Islet of Langerhans (tissue), 1 donor: ENCODE measurements around the gene BORCS8.
"Not testable (repeated sequence)": the region's sequence is repeated elsewhere in the genome, so short reads cannot be mapped to it uniquely, and the experiment has no call there.

Experiments
- FAIRE-seq: peaks from one replicate; lab custom pipeline; 2011; peaks lifted over from hg19 to GRCh38; lab: Jason Lieb, UNC

The BORCS8 gene

GRCh38 chr19:19148504-19148903, 43.4 kb downstream of the BORCS8 start:
- not testable (repeated sequence) for FAIRE-seq

DNA sequence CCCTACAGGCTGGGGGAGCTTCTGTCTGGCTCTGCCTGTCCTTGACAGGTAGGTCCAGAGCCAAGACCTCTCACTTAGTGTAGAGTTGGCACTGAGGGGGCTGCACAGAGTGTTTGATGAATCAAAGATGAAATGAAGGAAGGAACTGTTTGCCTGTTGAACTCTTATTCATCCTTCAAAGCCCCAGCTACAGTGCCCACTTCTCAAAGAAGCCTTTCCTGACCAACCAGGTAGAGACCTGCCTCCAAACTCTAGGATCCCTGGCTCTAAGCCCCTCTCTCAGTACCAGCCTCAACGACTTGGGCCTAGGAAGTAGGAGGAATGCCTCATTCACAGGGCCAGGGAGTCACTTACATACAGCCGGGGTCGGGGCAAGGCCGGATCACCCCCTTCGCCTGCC, 44.6 kb downstream of the BORCS8 start:
- FAIRE-seq: no peak

DNA sequence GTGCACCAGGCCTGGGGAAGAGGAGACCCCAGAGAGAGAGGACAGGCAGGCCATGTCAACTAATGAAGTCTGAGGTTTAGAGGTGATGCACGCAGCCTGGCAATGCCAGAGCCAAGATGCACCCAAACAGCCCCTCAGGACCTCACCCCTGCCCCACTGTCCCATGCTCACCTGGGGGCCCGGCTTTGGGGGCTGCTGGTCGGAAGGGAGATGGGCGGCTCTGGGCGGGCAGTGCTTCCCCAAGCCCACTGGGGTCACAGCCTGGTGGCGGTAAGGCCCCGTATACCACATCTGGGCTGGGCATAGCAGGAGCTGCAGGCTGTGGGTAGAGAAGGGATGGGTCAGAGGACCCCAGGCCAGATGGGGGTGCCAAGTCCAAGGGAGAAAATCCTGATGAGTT, 45.1 kb downstream of the BORCS8 start:
- FAIRE-seq: no peak

- FAIRE-seq: no peak
These were observed 46.0 kb downstream of the BORCS8 start for GRCh38 chr19:19145684-19146608.

DNA sequence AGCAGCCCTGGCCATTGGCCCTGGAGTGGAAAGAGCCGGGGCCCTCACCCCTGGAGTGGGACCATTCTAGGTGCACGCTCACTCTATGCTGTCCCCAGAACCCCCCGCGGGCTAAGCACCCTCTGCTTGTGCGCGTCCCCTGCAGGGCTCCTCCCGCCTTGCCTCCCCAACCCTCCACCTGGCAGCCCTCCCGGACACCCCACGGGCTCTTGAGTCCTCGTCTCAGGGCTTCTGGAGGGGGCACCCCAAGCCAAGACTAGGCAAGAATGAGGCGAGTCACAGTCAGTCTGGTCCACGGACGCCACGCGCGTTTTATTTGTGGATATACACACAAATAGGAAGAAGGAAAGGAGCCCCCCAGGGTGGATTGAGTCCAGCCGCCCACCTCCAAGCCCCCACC, 46.7 kb downstream of the BORCS8 start:
- no peak for FAIRE-seq

- no peak for FAIRE-seq
These were observed 49.6 kb downstream of the BORCS8 start for GRCh38 chr19:19142347-19142746.

DNA sequence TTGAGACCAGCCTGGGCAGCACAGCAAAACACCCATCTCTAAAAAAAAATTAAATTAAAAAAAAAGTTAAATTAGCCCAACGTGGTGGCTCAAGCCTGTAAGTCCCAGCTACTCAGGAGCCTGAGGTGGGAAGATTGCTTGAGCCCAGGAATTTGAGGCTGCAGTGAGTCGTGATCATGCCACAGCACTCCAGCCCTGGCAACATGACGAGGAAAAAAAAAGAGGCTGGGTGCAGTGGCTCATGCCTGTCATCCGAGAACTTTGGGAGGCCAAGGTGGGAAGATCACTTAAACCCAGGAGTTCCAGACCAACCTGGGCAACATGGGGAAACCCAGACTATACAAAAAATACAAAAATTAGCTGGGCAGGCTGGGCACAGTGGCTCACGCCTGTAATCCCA, 51.5 kb downstream of the BORCS8 start:
- FAIRE-seq: no peak

DNA sequence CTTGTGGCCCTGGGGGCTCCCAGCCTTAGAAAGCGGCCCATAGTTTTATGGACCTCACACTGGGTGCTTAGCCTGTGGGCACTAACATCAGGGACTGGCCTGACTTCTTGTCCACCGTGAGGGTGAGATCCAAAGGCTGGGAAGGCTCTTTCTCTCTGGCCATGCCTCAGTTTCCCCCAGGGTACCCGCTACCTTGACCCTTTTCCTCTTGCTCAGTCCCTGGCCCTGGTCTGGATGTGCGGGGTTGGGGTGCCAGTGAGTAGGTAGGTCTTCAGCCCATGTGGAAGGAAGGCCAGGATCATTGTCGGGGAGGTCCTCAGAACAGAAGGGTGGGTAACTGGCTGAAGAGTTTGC, 52.1 kb downstream of the BORCS8 start:
- no peak for FAIRE-seq

GRCh38 chr19:19138109-19138981, 53.6 kb downstream of the BORCS8 start, which contains the start of gene TMEM161A:
Gene TMEM161A (minus strand): TSS chr19:19138478. CDS start chr19:19138428, 50 bp downstream.
- peak; percentile 96 for FAIRE-seq

DNA sequence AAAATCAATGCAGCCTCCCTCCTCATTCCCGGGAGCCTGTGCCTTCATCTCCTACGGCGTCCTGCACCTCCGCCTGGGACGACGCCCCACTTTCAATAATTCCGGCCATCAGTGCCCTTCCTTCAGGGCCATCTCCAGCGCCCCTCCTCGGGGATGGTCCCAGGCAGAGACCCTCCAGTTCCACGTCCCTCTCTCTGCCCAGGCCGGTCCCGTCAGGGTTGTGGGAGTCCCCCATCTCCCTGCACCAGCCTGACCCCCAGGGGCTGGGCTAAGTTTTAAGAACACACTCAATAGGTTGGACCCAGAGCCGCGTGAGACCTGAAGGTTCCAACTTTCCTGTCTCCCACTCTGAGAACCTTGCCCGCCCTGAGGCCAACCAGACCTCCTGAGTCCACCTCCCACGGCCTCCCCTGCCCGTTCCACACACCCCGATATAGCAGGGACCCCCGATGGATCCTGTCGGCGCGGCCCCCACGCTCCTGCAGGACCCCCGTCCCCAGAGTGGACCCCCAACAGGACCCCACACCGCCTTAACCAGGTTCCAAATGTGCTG, 54.3 kb downstream of the BORCS8 start:
- no peak for FAIRE-seq

DNA sequence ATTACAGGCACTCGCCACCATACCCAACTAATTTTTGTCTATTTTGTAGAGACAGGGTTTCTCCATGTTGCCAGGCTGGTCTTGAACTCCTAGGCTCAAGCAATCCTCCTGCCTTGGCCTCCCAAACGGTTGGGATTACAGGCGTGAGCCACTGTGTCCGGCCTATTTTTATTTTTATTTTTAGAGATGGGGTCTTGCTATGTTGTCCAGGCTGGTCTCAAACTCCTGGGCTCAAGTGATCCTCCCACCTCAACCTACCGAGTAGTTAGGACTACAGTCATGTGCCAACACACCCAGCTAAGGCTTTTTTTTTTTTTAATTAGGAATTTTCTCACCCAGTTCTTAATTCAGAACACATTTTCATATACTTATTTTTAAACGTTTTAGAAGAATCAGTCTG, 56.2 kb downstream of the BORCS8 start:
- FAIRE-seq: not testable (repeated sequence)

- FAIRE-seq: no peak
These were observed 57.2 kb downstream of the BORCS8 start for GRCh38 chr19:19134687-19135158.

GRCh38 chr19:19133985-19134384, 58.0 kb downstream of the BORCS8 start:
- FAIRE-seq: no peak

DNA sequence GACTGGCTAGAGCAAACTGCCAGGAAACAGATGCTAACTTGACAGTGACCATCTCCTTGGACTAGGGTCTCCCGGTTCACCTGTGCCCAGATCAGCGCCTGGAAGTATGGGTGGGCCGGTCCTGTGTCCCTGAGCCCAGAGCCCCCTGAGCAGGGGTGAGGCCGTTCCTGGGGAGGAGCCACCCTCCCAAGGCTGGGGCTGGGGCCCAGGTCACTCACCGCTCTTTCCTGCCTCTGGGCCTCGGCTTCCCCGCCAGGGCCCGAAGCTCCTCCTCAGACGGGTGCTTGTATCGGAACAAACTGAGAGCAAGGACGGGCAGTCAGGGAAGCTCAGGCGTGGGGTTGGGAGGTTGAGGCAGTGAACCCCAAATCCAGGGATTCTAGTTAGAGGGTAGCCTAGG, 59.0 kb downstream of the BORCS8 start:
- no peak for FAIRE-seq

DNA sequence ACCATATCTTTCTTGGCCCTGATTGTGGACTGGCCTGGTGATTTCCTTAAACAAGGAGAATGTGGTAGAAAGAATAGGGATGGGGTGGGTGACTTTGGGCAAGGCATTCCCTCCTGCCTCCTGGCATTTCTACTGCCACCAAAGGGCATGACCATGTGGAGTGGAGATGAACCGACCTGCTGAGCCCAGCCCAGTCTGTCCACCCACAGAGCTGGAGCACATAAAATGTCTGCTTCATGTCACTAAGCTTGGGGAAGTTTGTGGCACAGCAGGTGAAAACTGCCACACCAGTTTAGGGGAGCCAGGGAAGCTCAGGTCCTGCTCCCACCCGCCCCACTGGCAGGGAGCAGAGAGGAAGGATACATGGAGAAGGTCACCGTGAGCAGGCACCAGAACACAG, 60.0 kb downstream of the BORCS8 start:
- no peak for FAIRE-seq
